ENCODE measurements around the gene DNAJC30. TPM values are rescaled to one million over a fixed set of nuclear protein-coding genes. Genes with fewer than 3 reads are reported as not detected.

The DNAJC30 gene
- total and polyA plus RNA-seq, 2 of the 8 experiments (the other 6 are each of a cell fraction or from before 2014, with no cell fraction given), result 6.1 to 6.3 TPM

GRCh38 chr7:73647725-73648592 is 35.3 kb downstream of the DNAJC30 start (continued):
- peak in 1 of 3 experiments; percentile 15; a peak in 1 of 4 replicates for TF ChIP-seq CTCF (IDR thresholded peaks at IDR 0.05; ENCODE audit: control extremely low read depth in 1 of 3, insufficient read depth in 1 of 3, low read depth in 1 of 3, low read length in 3 of 3)
- peak; percentile 29 for TF ChIP-seq ASH2L (IDR thresholded peaks at IDR 0.05; ENCODE audit: low read length)
- peak; percentile 95 for TF ChIP-seq KDM4A (IDR thresholded peaks at IDR 0.05; ENCODE audit: low read depth, low read length, severe bottlenecking)
- TF ChIP-seq NRF1 (IDR thresholded peaks at IDR 0.05; ENCODE audit: low read depth, low read length), result no peak
- no peak for TF ChIP-seq ATF2 (IDR thresholded peaks at IDR 0.05; ENCODE audit: low read length)
- TF ChIP-seq SIN3A (conservative IDR thresholded peaks at IDR 0.05 in 1 of 2, IDR thresholded peaks at IDR 0.05 in 1 of 2; ENCODE audit: low read depth in 1 of 2, low read length in 2 of 2), result 0 out of 4 replicates have a peak, but pooled peaks of 1 of the 2 experiments have one; percentile 12
- TF ChIP-seq RXRA (IDR thresholded peaks at IDR 0.05; ENCODE audit: insufficient read depth, low read depth, low read length), result no peak
- peak in 1 of 2 experiments; percentile 13; a peak in 1 of 4 replicates for TF ChIP-seq RAD21 (IDR thresholded peaks at IDR 0.05 in 1 of 2, conservative IDR thresholded peaks at IDR 0.05 in 1 of 2; ENCODE audit: low read depth in 2 of 2, low read length in 2 of 2)
- peak; percentile 78 for TF ChIP-seq MAX (IDR thresholded peaks at IDR 0.05)
- no peak for TF ChIP-seq JUND (IDR thresholded peaks at IDR 0.05; ENCODE audit: low read length)
- TF ChIP-seq POLR2A (IDR thresholded peaks at IDR 0.05; ENCODE audit: control extremely low read depth in 1 of 2, low read depth in 2 of 2, low read length in 2 of 2), result no peak
